ENCODE data around the gene TNKS2.

Gene TNKS2

GRCh38 chr10:91907914-91908336, 109.7 kb downstream of the TNKS2 start:
- no peak for DNase-seq (ENCODE audit: low spot score)
- no peak for FAIRE-seq

GRCh38 chr10:91908337-91909116, 110.3 kb downstream of the TNKS2 start:
- FAIRE-seq (peak; percentile 12), DNase-seq (ENCODE audit: low spot score) (peak; percentile 69)

GRCh38 chr10:91909117-91909677, 111.0 kb downstream of the TNKS2 start, which contains the start of gene FGFBP3:
Gene FGFBP3, minus strand, starts transcription at chr10:91909486. Its CDS starts 517 bp downstream, at chr10:91908969.
- DNase-seq (ENCODE audit: low spot score) = no peak
- FAIRE-seq = no peak

GRCh38 chr10:91910467-91910866, 112.2 kb downstream of the TNKS2 start:
- DNase-seq (ENCODE audit: low spot score) (no peak), FAIRE-seq (no peak)
